ENCODE measurements around the gene ASPDH. TPM values are rescaled to one million over a fixed set of nuclear protein-coding genes. Genes with fewer than 3 reads are reported as not detected.
A peak's percentile ranks its signal among the peaks of the same experiment; 100 is the strongest.
"Not testable (repeated sequence)": the region's sequence is repeated elsewhere in the genome, so short reads cannot be mapped to it uniquely, and the experiment has no call there.

ASPDH gene
- total and polyA plus RNA-seq, 7 donors = not detected

DNA sequence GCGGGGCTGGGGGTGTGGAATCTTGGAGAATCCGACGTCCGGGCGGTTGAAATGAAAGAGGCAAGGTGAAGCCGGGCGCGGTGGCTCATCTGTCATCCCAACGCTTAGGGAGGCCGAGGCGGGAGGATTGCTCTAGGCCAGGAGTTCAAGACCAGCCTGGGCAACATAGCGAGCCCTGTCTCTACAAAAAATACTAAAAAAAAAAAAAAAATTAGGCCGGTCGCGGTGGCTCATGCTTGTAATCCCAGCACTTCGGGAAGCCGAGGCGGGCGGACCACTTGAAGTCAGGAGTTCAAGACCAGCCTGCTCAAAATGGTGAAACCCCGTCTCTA is 36.8 kb downstream of the ASPDH start:
- intact Hi-C loops (cut with DNase I) = loop anchor here (5.0 kb wide), 2 partner anchors 35 to 110 kb away; partner anchors contain the start of genes ASPDH (in 1 of the 2), JOSD2 (in 1 of the 2) and NAPSA (in 1 of the 2)
- Histone ChIP-seq H3K4me3 (peak overlapping the region; percentile 97), H3K4me1 (peaks cover 17% of the 10 kb centered on the region), H3K27ac (peak overlapping the region; percentile 84), H3K9me3 (no peaks in the 10 kb centered on the region), H3K27me3 (ENCODE audit: insufficient read depth in 3 of 3, low read length in 2 of 3) (no peaks in the 10 kb centered on the region), H3K36me3 (ENCODE audit: insufficient read depth in 1 of 2, low read depth in 1 of 2) (peaks cover 4 to 38% of the 10 kb centered on the region in 2 donors)
- WGBS, 3 donors = 8 to 9% (median 9%) methylated on average over 19 to 20 of the region's 20 CpGs
- TF ChIP-seq, protein P1, sequence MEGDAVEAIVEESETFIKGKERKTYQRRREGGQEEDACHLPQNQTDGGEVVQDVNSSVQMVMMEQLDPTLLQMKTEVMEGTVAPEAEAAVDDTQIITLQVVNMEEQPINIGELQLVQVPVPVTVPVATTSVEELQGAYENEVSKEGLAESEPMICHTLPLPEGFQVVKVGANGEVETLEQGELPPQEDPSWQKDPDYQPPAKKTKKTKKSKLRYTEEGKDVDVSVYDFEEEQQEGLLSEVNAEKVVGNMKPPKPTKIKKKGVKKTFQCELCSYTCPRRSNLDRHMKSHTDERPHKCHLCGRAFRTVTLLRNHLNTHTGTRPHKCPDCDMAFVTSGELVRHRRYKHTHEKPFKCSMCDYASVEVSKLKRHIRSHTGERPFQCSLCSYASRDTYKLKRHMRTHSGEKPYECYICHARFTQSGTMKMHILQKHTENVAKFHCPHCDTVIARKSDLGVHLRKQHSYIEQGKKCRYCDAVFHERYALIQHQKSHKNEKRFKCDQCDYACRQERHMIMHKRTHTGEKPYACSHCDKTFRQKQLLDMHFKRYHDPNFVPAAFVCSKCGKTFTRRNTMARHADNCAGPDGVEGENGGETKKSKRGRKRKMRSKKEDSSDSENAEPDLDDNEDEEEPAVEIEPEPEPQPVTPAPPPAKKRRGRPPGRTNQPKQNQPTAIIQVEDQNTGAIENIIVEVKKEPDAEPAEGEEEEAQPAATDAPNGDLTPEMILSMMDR (IDR thresholded peaks at IDR 0.05) = no peak
- DNase-seq = no peak
- no peak for ATAC-seq

DNA sequence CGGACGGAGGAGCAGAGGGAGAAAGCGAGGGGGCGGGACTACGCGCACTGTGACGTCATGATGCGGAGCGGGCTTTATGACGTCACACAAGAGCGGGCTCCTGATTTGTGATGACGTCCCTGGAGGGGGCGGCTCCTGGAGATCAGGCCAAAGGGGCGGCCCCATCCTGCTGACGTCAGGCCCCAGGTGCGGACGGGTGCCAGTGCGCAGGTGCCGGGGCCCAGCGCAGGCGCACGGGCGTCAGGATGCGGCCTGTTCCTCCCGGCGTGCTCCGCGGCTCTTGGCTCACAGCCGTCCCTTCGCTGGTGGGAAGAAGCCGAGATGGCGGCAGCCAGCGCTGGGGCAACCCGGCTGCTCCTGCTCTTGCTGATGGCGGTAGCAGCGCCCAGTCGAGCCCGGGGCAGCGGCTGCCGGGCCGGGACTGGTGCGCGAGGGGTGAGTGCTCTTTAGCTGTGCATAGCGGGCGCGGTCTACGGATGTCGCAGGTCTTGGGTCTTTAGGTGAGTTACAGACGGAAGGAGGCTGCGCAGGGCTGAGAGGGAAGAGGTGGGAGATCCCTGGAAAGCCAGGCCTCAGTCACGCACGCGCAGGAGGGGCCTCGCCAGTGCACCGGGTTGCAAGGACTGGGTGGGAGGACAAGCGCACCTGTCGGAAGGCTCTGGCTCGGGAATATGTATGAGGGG is 37.3 kb downstream of the ASPDH start, which contains the start of the genes EMC10 and GARIN5A:
EMC10 (plus strand) TSS at position 284 of the 683 bp plus-strand sequence; CDS start at position 322, 38 bp downstream.
GARIN5A (minus strand) TSS at position 625 of the 683 bp plus-strand sequence; CDS start at position 165, 460 bp downstream.
- Histone ChIP-seq H3K9me3 (no peaks in the 10 kb centered on the region), H3K4me3 (peak within 1 kb of the TSS; percentile 97), H3K4me1 (peaks cover 17% of the 10 kb centered on the region), H3K27ac (peak within 1 kb of the TSS; percentile 84), H3K27me3 (ENCODE audit: insufficient read depth in 3 of 3, low read length in 2 of 3) (no peaks in the 10 kb centered on the region), H3K36me3 (ENCODE audit: insufficient read depth in 1 of 2, low read depth in 1 of 2) (peaks cover 4 to 33% of the 10 kb centered on the region in 2 donors)
- WGBS, 3 donors = 1 to 2% (median 1%) methylated on average over 44 to 58 of the region's 58 CpGs
- TF ChIP-seq, protein P1 (IDR thresholded peaks at IDR 0.05) = no peak
- DNase-seq (peak; percentile 90 to 95), ATAC-seq (peak; percentile 92 to 97 (median 94))
- intact Hi-C loops (cut with DNase I) = loop anchor here (5.0 kb wide), 2 partner anchors 36 to 109 kb away; partner anchors contain the start of genes ASPDH (in 1 of the 2), JOSD2 (in 1 of the 2) and NAPSA (in 1 of the 2)

DNA sequence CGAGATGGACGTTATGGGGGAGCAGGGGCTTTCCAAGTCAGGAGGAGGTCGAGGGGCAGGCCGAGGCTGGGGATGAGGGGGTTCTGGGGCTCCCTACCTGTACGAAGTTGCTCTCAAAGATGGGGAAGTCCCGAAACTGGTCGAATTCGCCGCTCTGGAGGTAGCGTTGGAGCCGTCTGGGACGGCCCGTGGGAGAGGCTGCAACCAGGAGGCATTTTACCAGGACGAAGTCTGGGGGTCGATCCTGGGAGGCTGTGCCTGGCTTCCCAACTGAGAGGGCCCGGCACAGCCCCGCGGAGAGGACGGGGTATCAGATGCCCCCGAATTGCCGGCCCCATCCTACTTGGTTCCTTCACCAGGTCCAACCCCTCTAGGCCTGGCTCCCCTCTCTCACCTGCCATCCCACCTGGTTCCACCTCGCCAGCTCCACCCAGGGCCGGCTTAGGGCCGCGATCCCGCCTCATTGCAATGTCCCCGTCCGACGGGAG is 37.9 kb downstream of the ASPDH start:
- H3K27ac ChIP-seq = peak overlapping the region; percentile 84
- DNase-seq = no peak
- intact Hi-C loops (cut with DNase I) = loop anchor here (5.0 kb wide), 2 partner anchors 37 to 108 kb away; partner anchors contain the start of genes ASPDH (in 1 of the 2), JOSD2 (in 1 of the 2) and NAPSA (in 1 of the 2)

DNA sequence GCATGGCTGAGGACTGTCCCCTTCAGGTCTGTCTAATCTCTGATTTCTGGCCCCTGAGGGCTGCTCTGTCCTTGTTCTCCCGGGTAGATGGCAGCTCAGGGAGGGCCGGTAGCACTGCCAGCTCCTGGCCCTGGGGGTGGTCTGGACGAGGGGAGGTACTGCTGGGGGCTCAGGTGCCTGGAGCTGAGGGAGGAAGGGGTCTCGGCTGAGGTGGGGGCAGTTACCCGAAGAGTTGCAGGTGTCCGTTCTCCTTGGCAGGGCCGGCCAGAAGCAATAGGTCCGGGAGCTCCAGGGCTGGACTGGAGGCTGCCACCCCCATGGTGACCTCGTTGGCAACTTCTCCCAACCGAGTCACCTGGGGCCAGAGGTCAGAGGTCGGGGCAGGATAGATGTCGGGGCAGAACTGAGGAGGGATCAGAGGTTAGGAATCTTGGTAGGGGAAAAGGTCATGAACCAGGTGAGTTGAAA is 38.6 kb downstream of the ASPDH start:
- TF ChIP-seq, protein P1 (IDR thresholded peaks at IDR 0.05) = no peak
- H3K27ac ChIP-seq = no peak overlapping the region
- intact Hi-C loops (cut with DNase I) = loop anchor here (5.0 kb wide), 2 partner anchors 37 to 108 kb away; partner anchors contain the start of genes ASPDH (in 1 of the 2), JOSD2 (in 1 of the 2) and NAPSA (in 1 of the 2)
- peak in 1 of 2 donors; percentile 51 for DNase-seq
- H3K4me3 ChIP-seq = no peak overlapping the region
- 69 to 72% (median 71%) methylated on average over 12 of the region's 12 CpGs for WGBS, 3 donors
- no peak for ATAC-seq
- no peaks in the 10 kb centered on the region for H3K27me3 ChIP-seq (ENCODE audit: insufficient read depth in 3 of 3, low read length in 2 of 3)
- H3K9me3 ChIP-seq = no peaks in the 10 kb centered on the region
- peaks cover 17% of the 10 kb centered on the region for H3K4me1 ChIP-seq
- H3K36me3 ChIP-seq (ENCODE audit: insufficient read depth in 1 of 2, low read depth in 1 of 2) = peaks cover 2 to 21% of the 10 kb centered on the region in 2 donors

More for the DNA sequence above, 37.9 kb downstream of the ASPDH start:
- Histone ChIP-seq H3K4me1 (peaks cover 17% of the 10 kb centered on the region), H3K4me3 (peak overlapping the region; percentile 97), H3K27me3 (ENCODE audit: insufficient read depth in 3 of 3, low read length in 2 of 3) (no peaks in the 10 kb centered on the region), H3K9me3 (no peaks in the 10 kb centered on the region), H3K36me3 (ENCODE audit: insufficient read depth in 1 of 2, low read depth in 1 of 2) (peaks cover 4 to 27% of the 10 kb centered on the region in 2 donors)
- ATAC-seq = peak in 1 of 4 donors; percentile 12
- WGBS, 3 donors = 61 to 66% (median 64%) methylated on average over 29 of the region's 29 CpGs
- TF ChIP-seq, protein P1 (IDR thresholded peaks at IDR 0.05) = no peak

DNA sequence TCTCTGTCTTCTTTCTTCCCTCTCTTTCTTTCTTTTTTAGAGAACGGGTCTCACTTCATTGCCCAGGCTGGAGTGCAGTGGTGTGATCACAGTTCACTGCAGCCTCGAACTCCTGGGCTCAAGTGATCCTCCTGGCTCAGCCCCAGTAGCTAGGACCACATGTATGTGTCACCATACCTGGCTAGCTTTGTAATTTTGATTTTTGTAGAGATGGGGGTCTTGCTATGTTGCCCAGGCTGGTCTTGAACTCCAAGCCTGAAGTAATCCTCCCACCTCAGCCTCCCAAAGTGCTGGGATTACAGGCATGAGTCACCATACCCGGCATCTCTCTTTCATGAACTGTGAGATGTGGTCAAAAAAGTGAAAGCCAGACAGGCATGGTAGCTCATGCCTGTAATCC is 40.4 kb downstream of the ASPDH start:
- H3K27ac ChIP-seq; H3K4me1 ChIP-seq; intact Hi-C loops (cut with DNase I); H3K9me3 ChIP-seq; ATAC-seq; H3K4me3 ChIP-seq; H3K36me3 ChIP-seq (ENCODE audit: insufficient read depth in 1 of 2, low read depth in 1 of 2); H3K27me3 ChIP-seq (ENCODE audit: insufficient read depth in 3 of 3, low read length in 2 of 3): not testable (repeated sequence)
- DNase-seq = peak in 1 of 2 donors; percentile 9
- 59 to 66% (median 62%) methylated on average over 3 of the region's 3 CpGs for WGBS, 3 donors
